H9 (cell line): ENCODE data around the gene MPZL1. TPM values are rescaled to one million over a fixed set of nuclear protein-coding genes. Genes with fewer than 3 reads are reported as not detected.

Source experiments
- DNase-seq: peaks from one replicate; pipeline ENCODE4 v3.0.0-alpha.2; 2017
- H2AFZ ChIP-seq: one replicate; pipeline ENCODE4 v1.6.1; 2013; ENCODE audit warnings: mild to moderate bottlenecking, low read length, control low read depth, moderate library complexity
- H2AK5ac ChIP-seq: 2 replicates; pipeline ENCODE4 v1.6.1; 2013; ENCODE audit warnings: low read length, control low read depth, mixed read lengths; ENCODE audit not compliant: insufficient read length
- H2BK120ac ChIP-seq: one replicate; pipeline ENCODE4 v1.6.1; 2013; ENCODE audit warnings: low read depth, mild to moderate bottlenecking, low read length, control low read depth, inconsistent platforms; ENCODE audit not compliant: poor library complexity, severe bottlenecking
- H2BK12ac ChIP-seq: 2 replicates; pipeline ENCODE4 v1.6.1; 2013; ENCODE audit warnings: low read length, control low read depth, mixed read lengths, low read depth; ENCODE audit not compliant: insufficient read length
- H2BK15ac ChIP-seq: 2 replicates; pipeline ENCODE4 v1.6.1; 2013; ENCODE audit warnings: low read depth, low read length, control low read depth
- H2BK20ac ChIP-seq: one replicate; pipeline ENCODE4 v1.6.1; 2013; ENCODE audit warnings: low read depth, mild to moderate bottlenecking, low read length, control low read depth, inconsistent platforms; ENCODE audit not compliant: poor library complexity, severe bottlenecking
- H2BK5ac ChIP-seq: 2 replicates; pipeline ENCODE4 v1.6.1; 2013; ENCODE audit warnings: low read length, control low read depth, mixed read lengths; ENCODE audit not compliant: insufficient read length
- H3K14ac ChIP-seq: 2 replicates; pipeline ENCODE4 v1.6.1; 2013; ENCODE audit warnings: low read length, control low read depth; ENCODE audit not compliant: insufficient read depth
- H3K18ac ChIP-seq: 2 replicates; pipeline ENCODE4 v1.6.1; 2013; ENCODE audit warnings: low read depth, mild to moderate bottlenecking, mixed read lengths, low read length, control low read depth; ENCODE audit not compliant: insufficient read length
- H3K23ac ChIP-seq: 2 replicates; pipeline ENCODE4 v1.6.1; 2013; ENCODE audit warnings: low read length, control low read depth, mixed read lengths, low read depth; ENCODE audit not compliant: insufficient read length
- H3K23me2 ChIP-seq: 2 replicates; pipeline ENCODE4 v1.6.1; 2013; ENCODE audit warnings: low read depth, mild to moderate bottlenecking, mixed read lengths, low read length, control low read depth; ENCODE audit not compliant: insufficient read length, poor library complexity, severe bottlenecking
- H3K27ac ChIP-seq: 2 replicates; pipeline ENCODE4 v1.5.1; 2013; ENCODE audit warnings: low read length, control low read depth, mixed read lengths, low read depth; ENCODE audit not compliant: insufficient read length
- H3K27me3 ChIP-seq: 2 replicates; pipeline ENCODE4 v1.6.1; 2013; ENCODE audit warnings: low read length, control low read depth, inconsistent platforms; ENCODE audit not compliant: insufficient read depth
- H3K4ac ChIP-seq: 2 replicates; pipeline ENCODE4 v1.6.1; 2013; ENCODE audit warnings: low read depth, mild to moderate bottlenecking, control low read depth, inconsistent platforms, low read length, moderate library complexity
- H3K4me1 ChIP-seq: 2 replicates; pipeline ENCODE4 v1.6.1; 2013; ENCODE audit warnings: low read length, control low read depth, inconsistent platforms; ENCODE audit not compliant: insufficient read depth
- H3K4me2 ChIP-seq: 2 replicates; pipeline ENCODE4 v1.6.1; 2013; ENCODE audit warnings: low read length, control low read depth, mixed read lengths; ENCODE audit not compliant: insufficient read length, insufficient read depth
- H3K56ac ChIP-seq: 2 replicates; pipeline ENCODE4 v1.6.1; 2013; ENCODE audit warnings: low read depth, mild to moderate bottlenecking, mixed read lengths, low read length, control low read depth; ENCODE audit not compliant: insufficient read length
- H3K79me1 ChIP-seq: 2 replicates; pipeline ENCODE4 v1.6.1; 2013; ENCODE audit warnings: low read depth, mild to moderate bottlenecking, moderate library complexity, low read length, control low read depth, inconsistent platforms; ENCODE audit not compliant: insufficient read depth, poor library complexity, severe bottlenecking
- H3K79me2 ChIP-seq: 2 replicates; pipeline ENCODE4 v1.6.1; 2013; ENCODE audit warnings: low read length, control low read depth, inconsistent platforms; ENCODE audit not compliant: insufficient read depth
- H3K9ac ChIP-seq: 2 replicates; pipeline ENCODE4 v1.6.1; 2013; ENCODE audit warnings: low read length, control low read depth, mixed read lengths; ENCODE audit not compliant: insufficient read length; ENCODE audit errors: extremely low read depth
- H3K9me3 ChIP-seq: one replicate; pipeline ENCODE4 v1.6.1; 2013; ENCODE audit warnings: low read depth, low read length, inconsistent platforms; ENCODE audit not compliant: control insufficient read depth
- H3T11ph ChIP-seq: one replicate; pipeline ENCODE4 v1.6.1; 2013; ENCODE audit warnings: mild to moderate bottlenecking, low read length, control low read depth, inconsistent platforms
- H4K20me1 ChIP-seq: one replicate; pipeline ENCODE4 v1.6.1; 2013; ENCODE audit not compliant: control insufficient read depth, insufficient read length, insufficient read depth
- H4K5ac ChIP-seq: 2 replicates; pipeline ENCODE4 v1.6.1; 2013; ENCODE audit warnings: low read depth, mild to moderate bottlenecking, mixed read lengths, low read length, control low read depth; ENCODE audit not compliant: insufficient read length
- H4K8ac ChIP-seq: replicated peaks from 2 replicates; pipeline ENCODE4 v1.6.1; 2013; ENCODE audit warnings: low read length, control low read depth, mixed read lengths, low read depth; ENCODE audit not compliant: insufficient read length
- H4K91ac ChIP-seq: 2 replicates; pipeline ENCODE4 v1.6.1; 2013; ENCODE audit warnings: low read depth, mild to moderate bottlenecking, moderate library complexity, mixed read lengths, low read length, control low read depth; ENCODE audit not compliant: insufficient read length
- H3K27ac Mint-ChIP-seq, 3 experiments: 2 replicates in 2 of 3; 3 replicates in 1 of 3; pipeline ENCODE4 v1.8.0; 2020 to 2021; ENCODE audit warnings: mixed read lengths in 3 of 3, mild to moderate bottlenecking in 1 of 3, moderate library complexity in 1 of 3
- H3K27me3 Mint-ChIP-seq: 2 replicates; pipeline ENCODE4 v1.8.0; 2021; ENCODE audit warnings: low read depth, mild to moderate bottlenecking, moderate library complexity, mixed read lengths
- H3K36me3 Mint-ChIP-seq, 3 experiments: 2 replicates in 2 of 3; 3 replicates in 1 of 3; pipeline ENCODE4 v1.8.0; 2020 to 2021; ENCODE audit warnings: low read depth in 3 of 3, mixed read lengths in 3 of 3; ENCODE audit not compliant: insufficient read depth in 1 of 3
- H3K4me1 Mint-ChIP-seq, 2 experiments: 2 replicates each; pipeline ENCODE4 v1.8.0; 2020; ENCODE audit warnings: mixed read lengths in 2 of 2
- H3K4me3 Mint-ChIP-seq, 2 experiments: 2 replicates in 1 of 2; 3 replicates in 1 of 2; pipeline ENCODE4 v1.8.0; 2020 to 2021; ENCODE audit warnings: mild to moderate bottlenecking in 2 of 2, mixed read lengths in 2 of 2, moderate library complexity in 1 of 2
- H3K9me3 Mint-ChIP-seq, 2 experiments: 2 replicates in 1 of 2; 3 replicates in 1 of 2; pipeline ENCODE4 v1.8.0; 2020; ENCODE audit warnings: mild to moderate bottlenecking in 2 of 2, mixed read lengths in 2 of 2, moderate library complexity in 1 of 2
- CTCF ChIP-seq: fragments of 200-600 bp; sonication (generic); conservative IDR thresholded peaks from 3 replicates; pipeline ENCODE4 v1.8.0; 2021; ENCODE audit warnings: antibody characterized with exemption, mild to moderate bottlenecking
- WGBS: extraction: QIAGEN DNeasy Blood & Tissue Kit; methylation state at CpG from one replicate; pipeline ENCODE4 v1.1.7; 2013; ENCODE audit warnings: missing lambda C conversion rate, low lambda C conversion rate, mixed read lengths; ENCODE audit not compliant: insufficient read length; ENCODE audit errors: extremely low coverage; 5-methylcytosine and 5-hydroxymethylcytosine counted together
- total RNA-seq: library from RNA; stranded (reverse); gene quantifications from 2 replicates; pipeline ENCODE4 v1.2.1, GENCODE V29; 2021

Gene MPZL1
- total RNA-seq, 1 experiment from 2014 or later, result 60.7 TPM

GRCh38 chr1:167786502-167786901, 64.7 kb downstream of the MPZL1 start:
- H3K18ac ChIP-seq, result no peak overlapping the region
- no peak overlapping the region for H2BK120ac ChIP-seq
- TF ChIP-seq CTCF, result no peak
- H2BK20ac ChIP-seq, result no peak overlapping the region
- no peak overlapping the region for H2BK15ac ChIP-seq
- no peaks in the 10 kb centered on the region for H3K27me3 ChIP-seq
- Mint-ChIP-seq H3K36me3 (peaks cover 18 to 51% (median 46%) of the 10 kb centered on the region in 3 experiments; a peak in 6 of 7 replicates), H3K4me1 (peaks cover 0 to 8% of the 10 kb centered on the region in 2 experiments; a peak in 3 of 4 replicates), H3K4me3 (no peak overlapping the region), H3K27ac (no peak overlapping the region), H3K9me3 (no peaks in the 10 kb centered on the region), H3K27me3 (no peaks in the 10 kb centered on the region)
- H3K4me2 ChIP-seq, result no peak overlapping the region
- no peak overlapping the region for H2AFZ ChIP-seq
- no peak overlapping the region for H2BK12ac ChIP-seq
- H3K27ac ChIP-seq, result no peak overlapping the region
- H3T11ph ChIP-seq, result no peak overlapping the region
- H3K14ac ChIP-seq, result no peak overlapping the region
- H4K5ac ChIP-seq, result no peak overlapping the region
- WGBS, result no CpG with 5 or more reads among the region's 5 CpGs
- no peaks in the 10 kb centered on the region for H3K79me2 ChIP-seq
- no peak for DNase-seq
- no peaks in the 10 kb centered on the region for H3K9me3 ChIP-seq
- H3K79me1 ChIP-seq, result no peaks in the 10 kb centered on the region
- no peak overlapping the region for H2AK5ac ChIP-seq
- H4K91ac ChIP-seq, result no peak overlapping the region
- H3K4me1 ChIP-seq, result no peaks in the 10 kb centered on the region
- no peak overlapping the region for H3K56ac ChIP-seq
- no peak overlapping the region for H3K4ac ChIP-seq
- no peaks in the 10 kb centered on the region for H3K23me2 ChIP-seq
- H3K23ac ChIP-seq, result no peak overlapping the region
- no peak overlapping the region for H2BK5ac ChIP-seq
- no peaks in the 10 kb centered on the region for H4K20me1 ChIP-seq
- H4K8ac ChIP-seq, result no peak overlapping the region
- no peak overlapping the region for H3K9ac ChIP-seq
